ENCODE measurements around the gene GLRX5.
A peak's percentile ranks its signal among the peaks of the same experiment; 100 is the strongest.
"Not testable (repeated sequence)": the region's sequence is repeated elsewhere in the genome, so short reads cannot be mapped to it uniquely, and the experiment has no call there.

The GLRX5 gene

GRCh38 chr14:95504135-95505029, 30.5 kb upstream of the GLRX5 start:
- DNase-seq (ENCODE audit: low read depth), result peak; percentile 82
- TF ChIP-seq CTCF (IDR thresholded peaks at IDR 0.05; ENCODE audit: low read length, missing control alignments), result no peak
- no peak overlapping the region for H3K4me3 ChIP-seq (replicated peaks; ENCODE audit: low read depth, low read length)

- no peak for DNase-seq (ENCODE audit: low read depth)
- no peak for TF ChIP-seq CTCF (IDR thresholded peaks at IDR 0.05; ENCODE audit: low read length, missing control alignments)
- H3K4me3 ChIP-seq (replicated peaks; ENCODE audit: low read depth, low read length), result no peak overlapping the region
Measured at GRCh38 chr14:95505030-95505589, 29.7 kb upstream of the GLRX5 start.

- DNase-seq (ENCODE audit: low read depth), result peak; percentile 96
- TF ChIP-seq CTCF (IDR thresholded peaks at IDR 0.05; ENCODE audit: low read length, missing control alignments), result no peak
- H3K4me3 ChIP-seq (replicated peaks; ENCODE audit: low read depth, low read length), result no peak overlapping the region
Measured at GRCh38 chr14:95507174-95507573, 27.7 kb upstream of the GLRX5 start.

GRCh38 chr14:95507701-95508103, 27.1 kb upstream of the GLRX5 start:
- peak; percentile 70 for DNase-seq (ENCODE audit: low read depth)
- H3K4me3 ChIP-seq (replicated peaks; ENCODE audit: low read depth, low read length), result no peak overlapping the region
- no peak for TF ChIP-seq CTCF (IDR thresholded peaks at IDR 0.05; ENCODE audit: low read length, missing control alignments)

- H3K4me3 ChIP-seq (replicated peaks; ENCODE audit: low read depth, low read length), result no peak overlapping the region
- no peak for TF ChIP-seq CTCF (IDR thresholded peaks at IDR 0.05; ENCODE audit: low read length, missing control alignments)
- no peak for DNase-seq (ENCODE audit: low read depth)
Measured at GRCh38 chr14:95508377-95508776, 26.5 kb upstream of the GLRX5 start.

- no peak for DNase-seq (ENCODE audit: low read depth)
- no peak for TF ChIP-seq CTCF (IDR thresholded peaks at IDR 0.05; ENCODE audit: low read length, missing control alignments)
- H3K4me3 ChIP-seq (replicated peaks; ENCODE audit: low read depth, low read length), result no peak overlapping the region
Measured at GRCh38 chr14:95509495-95509894, 25.4 kb upstream of the GLRX5 start.

GRCh38 chr14:95510344-95510743, 24.5 kb upstream of the GLRX5 start:
- not testable (repeated sequence) for DNase-seq (ENCODE audit: low read depth); H3K4me3 ChIP-seq (replicated peaks; ENCODE audit: low read depth, low read length)

Data from fibroblast of pulmonary artery (primary cell).